Glutamatergic neuron (in vitro differentiated cells): ENCODE results near the gene POLE3. TPM values are rescaled to one million over a fixed set of nuclear protein-coding genes. Genes with fewer than 3 reads are reported as not detected.

Experiments used
- DNase-seq: peaks from one replicate; pipeline ENCODE4 v3.0.0; 2022
- H3K27ac Mint-ChIP-seq: one replicate; pipeline ENCODE4 v1.8.0; 2020; ENCODE audit warnings: mild to moderate bottlenecking, mixed read lengths, inconsistent platforms; ENCODE audit not compliant: unreplicated experiment
- H3K27me3 Mint-ChIP-seq: one replicate; pipeline ENCODE4 v1.8.0; 2020; ENCODE audit warnings: mild to moderate bottlenecking, moderate library complexity, mixed read lengths, inconsistent platforms; ENCODE audit not compliant: unreplicated experiment
- H3K36me3 Mint-ChIP-seq: one replicate; pipeline ENCODE4 v1.8.0; 2020; ENCODE audit warnings: mild to moderate bottlenecking, mixed read lengths, inconsistent platforms; ENCODE audit not compliant: unreplicated experiment
- H3K4me1 Mint-ChIP-seq: one replicate; pipeline ENCODE4 v1.8.0; 2020; ENCODE audit warnings: mild to moderate bottlenecking, low read depth, mixed read lengths, inconsistent platforms; ENCODE audit not compliant: unreplicated experiment
- H3K4me3 Mint-ChIP-seq: one replicate; pipeline ENCODE4 v1.8.0; 2020; ENCODE audit warnings: mild to moderate bottlenecking, mixed read lengths, inconsistent platforms; ENCODE audit not compliant: unreplicated experiment
- H3K9me3 Mint-ChIP-seq: one replicate; pipeline ENCODE4 v1.8.0; 2020; ENCODE audit warnings: mild to moderate bottlenecking, moderate library complexity, mixed read lengths, inconsistent platforms; ENCODE audit not compliant: unreplicated experiment
- CTCF ChIP-seq: fragments of 200-600 bp; sonication (generic); IDR thresholded peaks from one replicate; pipeline ENCODE4 v1.5.0; 2021; ENCODE audit not compliant: partially characterized antibody, unreplicated experiment
- total RNA-seq: library from RNA; stranded (reverse); fragmentation: NEBNext Ultra II Directional; extraction: Animal tissue kit (Norgen Biotek cat#: 25700); gene quantifications from one replicate; pipeline ENCODE4 v1.2.1, GENCODE V29; 2021; ENCODE audit not compliant: unreplicated experiment

The POLE3 gene
- total RNA-seq, 1 donor from 2014 or later = 22.3 TPM

- no peak overlapping the region for H3K27ac Mint-ChIP-seq
- no peaks in the 10 kb centered on the region for H3K27me3 Mint-ChIP-seq
- no peak overlapping the region for H3K4me3 Mint-ChIP-seq
- DNase-seq = no peak
- no peak for TF ChIP-seq CTCF
- H3K4me1 Mint-ChIP-seq = no peaks in the 10 kb centered on the region
- H3K9me3 Mint-ChIP-seq = no peaks in the 10 kb centered on the region
- H3K36me3 Mint-ChIP-seq = no peaks in the 10 kb centered on the region
Measured at GRCh38 chr9:113364951-113365350, 45.5 kb downstream of the POLE3 start.

GRCh38 chr9:113363336-113363735 is 47.1 kb downstream of the POLE3 start:
- no peak for TF ChIP-seq CTCF
- Mint-ChIP-seq H3K27ac (no peak overlapping the region), H3K36me3 (no peaks in the 10 kb centered on the region), H3K27me3 (no peaks in the 10 kb centered on the region), H3K4me1 (no peaks in the 10 kb centered on the region), H3K9me3 (no peaks in the 10 kb centered on the region), H3K4me3 (no peak overlapping the region)
- DNase-seq = no peak

GRCh38 chr9:113361304-113362018 is 49.0 kb downstream of the POLE3 start:
- DNase-seq = no peak
- Mint-ChIP-seq H3K36me3 (no peaks in the 10 kb centered on the region), H3K27ac (no peak overlapping the region)

GRCh38 chr9:113360242-113360842 is 50.1 kb downstream of the POLE3 start:
- no peaks in the 10 kb centered on the region for H3K9me3 Mint-ChIP-seq
- no peaks in the 10 kb centered on the region for H3K4me1 Mint-ChIP-seq
- H3K36me3 Mint-ChIP-seq = no peaks in the 10 kb centered on the region
- H3K4me3 Mint-ChIP-seq = no peak overlapping the region
- no peak overlapping the region for H3K27ac Mint-ChIP-seq
- peaks cover 3% of the 10 kb centered on the region for H3K27me3 Mint-ChIP-seq
- TF ChIP-seq CTCF = no peak
- no peak for DNase-seq

More at GRCh38 chr9:113361304-113362018, 49.0 kb downstream of the POLE3 start:
- Mint-ChIP-seq H3K27me3 (peaks cover 2% of the 10 kb centered on the region), H3K4me3 (no peak overlapping the region), H3K4me1 (no peaks in the 10 kb centered on the region), H3K9me3 (no peaks in the 10 kb centered on the region)
- TF ChIP-seq CTCF = no peak

GRCh38 chr9:113359385-113359784 is 51.1 kb downstream of the POLE3 start:
- no peak for TF ChIP-seq CTCF
- Mint-ChIP-seq H3K4me1 (no peaks in the 10 kb centered on the region), H3K27me3 (peaks cover 3% of the 10 kb centered on the region), H3K27ac (no peak overlapping the region), H3K36me3 (no peaks in the 10 kb centered on the region), H3K9me3 (no peaks in the 10 kb centered on the region), H3K4me3 (no peak overlapping the region)
- DNase-seq = no peak
